ENCODE data around the gene CFAP92. TPM values are rescaled to one million over a fixed set of nuclear protein-coding genes. Genes with fewer than 3 reads are reported as not detected.

CFAP92 gene
- total and polyA plus RNA-seq, 7 donors, result under 0.01 to 1.2 (median 0.61) TPM; not detected in 2

DNA sequence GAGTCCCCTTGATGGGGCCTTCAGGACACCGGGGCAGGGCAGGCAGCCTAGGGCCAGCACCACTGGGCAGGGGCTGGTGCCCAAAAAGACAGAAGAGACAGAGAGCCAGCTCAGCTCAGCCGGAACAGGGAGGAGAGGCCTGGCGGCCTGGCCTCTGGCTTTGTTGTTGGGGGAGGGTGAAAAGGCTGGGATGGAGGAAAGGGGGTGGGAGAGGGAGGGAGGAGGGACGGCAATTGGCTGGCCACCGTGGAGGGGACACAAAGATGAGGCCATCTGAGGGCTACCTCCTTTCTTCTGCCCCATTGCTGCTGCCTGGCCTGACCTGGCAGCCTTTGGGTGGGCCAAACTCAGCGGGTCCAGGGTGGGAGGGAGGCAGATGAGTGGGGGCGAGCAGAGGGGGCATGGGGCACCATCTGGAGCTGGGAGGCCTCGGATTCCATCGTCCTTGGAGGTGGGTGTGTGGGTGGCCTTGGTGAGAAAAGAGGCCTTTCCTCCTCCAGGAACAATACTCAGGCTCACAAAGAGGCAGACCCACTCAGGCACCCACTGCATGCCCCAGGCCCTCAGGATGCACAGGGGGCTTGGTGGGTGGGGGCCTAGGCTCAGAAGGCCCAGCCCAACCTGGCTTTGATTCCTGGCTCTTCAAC is 16.6 kb upstream of the CFAP92 start:
- peaks cover 0 to 9% (median 0%) of the 10 kb centered on the region in 3 donors for H3K27me3 ChIP-seq
- no peak for DNase-seq
- WGBS, 2 donors, result 77 to 79% methylated on average over 9 of the region's 9 CpGs
- no peak for TF ChIP-seq CTCF (IDR thresholded peaks at IDR 0.05)
- TF ChIP-seq EP300 (IDR thresholded peaks at IDR 0.05), result no peak
- TF ChIP-seq POLR2AphosphoS5 (IDR thresholded peaks at IDR 0.05), result no peak
- TF ChIP-seq POLR2A (IDR thresholded peaks at IDR 0.05), result no peak
- intact Hi-C loops (cut with DNase I), result no loop called here
- H3K9me3 ChIP-seq, result no peaks in the 10 kb centered on the region
- H3K4me1 ChIP-seq, result peaks cover 0 to 17% (median 2%) of the 10 kb centered on the region in 4 donors
- H3K4me3 ChIP-seq, result no peak overlapping the region
- H3K27ac ChIP-seq, result peak overlapping the region in 1 of 4 donors; percentile 14
- H3K36me3 ChIP-seq, result no peaks in the 10 kb centered on the region

GRCh38 chr3:129009266-129009665 is 15.4 kb upstream of the CFAP92 start:
- DNase-seq, result no peak
- no peak overlapping the region for H3K27ac ChIP-seq
- TF ChIP-seq EP300 (IDR thresholded peaks at IDR 0.05), result no peak
- no peak for TF ChIP-seq POLR2A (IDR thresholded peaks at IDR 0.05)
- TF ChIP-seq CTCF (IDR thresholded peaks at IDR 0.05), result no peak
- no peak for TF ChIP-seq POLR2AphosphoS5 (IDR thresholded peaks at IDR 0.05)
- intact Hi-C loops (cut with DNase I), result no loop called here
- H3K4me1 ChIP-seq, result peaks cover 0 to 20% (median 3%) of the 10 kb centered on the region in 4 donors
- H3K4me3 ChIP-seq, result no peak overlapping the region
- no peaks in the 10 kb centered on the region for H3K9me3 ChIP-seq
- H3K36me3 ChIP-seq, result no peaks in the 10 kb centered on the region
- H3K27me3 ChIP-seq, result peaks cover 0 to 20% (median 6%) of the 10 kb centered on the region in 3 donors
- 91 to 97% methylated on average over 2 of the region's 2 CpGs for WGBS, 2 donors

- H3K4me1 ChIP-seq, result peaks cover 0 to 17% (median 12%) of the 10 kb centered on the region in 4 donors
- WGBS, 2 donors, result 85 to 89% methylated on average over 2 of the region's 2 CpGs
- H3K9me3 ChIP-seq, result no peaks in the 10 kb centered on the region
- peak overlapping the region in 3 of 4 donors; percentile 34 to 47 (median 43) for H3K27ac ChIP-seq
- peak; percentile 82 for DNase-seq
- peaks cover 0 to 35% (median 19%) of the 10 kb centered on the region in 3 donors for H3K27me3 ChIP-seq
- intact Hi-C loops (cut with DNase I), result no loop called here
- no peak overlapping the region for H3K4me3 ChIP-seq
- no peaks in the 10 kb centered on the region for H3K36me3 ChIP-seq
- TF ChIP-seq POLR2AphosphoS5 (IDR thresholded peaks at IDR 0.05) (peak in 1 of 4 donors; percentile 34), CTCF (IDR thresholded peaks at IDR 0.05) (no peak)
Measured at GRCh38 chr3:129007792-129008191, 13.9 kb upstream of the CFAP92 start.

- whole genome bisulfite sequencing, 2 donors, result 86 to 89% methylated on average over 3 of the region's 3 CpGs
- Histone ChIP-seq H3K4me3 (no peak overlapping the region), H3K4me1 (peaks cover 0 to 25% (median 18%) of the 10 kb centered on the region in 4 donors), H3K27ac (peak overlapping the region in 3 of 4 donors; percentile 34 to 47 (median 43)), H3K9me3 (no peaks in the 10 kb centered on the region), H3K27me3 (peaks cover 0 to 44% (median 29%) of the 10 kb centered on the region in 3 donors), H3K36me3 (no peaks in the 10 kb centered on the region)
- no peak for TF ChIP-seq EP300 (IDR thresholded peaks at IDR 0.05)
- TF ChIP-seq POLR2AphosphoS5 (IDR thresholded peaks at IDR 0.05), result no peak
- no peak for TF ChIP-seq POLR2A (IDR thresholded peaks at IDR 0.05)
- no peak for TF ChIP-seq CTCF (IDR thresholded peaks at IDR 0.05)
- DNase-seq, result no peak
- intact Hi-C loops (cut with DNase I), result no loop called here
Measured at GRCh38 chr3:129006864-129007263, 13.0 kb upstream of the CFAP92 start.

All from sigmoid colon (tissue), 7 donors.